Sigmoid colon (tissue), 7 donors: Measurements from ENCODE around the gene CCNB1IP1. TPM values are rescaled to one million over a fixed set of nuclear protein-coding genes. Genes with fewer than 3 reads are reported as not detected.

Source experiments
- DNase-seq: peaks from one replicate; pipeline ENCODE4 v3.0.0-alpha.2; 2019
- H3K27ac ChIP-seq, 4 donors: fragments of 200-600 bp; sonication (generic); one replicate each; pipeline ENCODE4 v1.5.1; 2016 to 2019; ENCODE audit warnings: mild to moderate bottlenecking in 1 of 4
- H3K27me3 ChIP-seq, 3 donors: fragments of 200-600 bp; sonication (generic); one replicate each; pipeline ENCODE4 v1.5.1; 2019; ENCODE audit warnings: mild to moderate bottlenecking in 1 of 3
- H3K36me3 ChIP-seq, 4 donors: fragments of 200-600 bp; sonication (generic); one replicate each; pipeline ENCODE4 v1.5.1; 2016 to 2019
- H3K4me1 ChIP-seq, 4 donors: fragments of 200-600 bp; sonication (generic); one replicate each; pipeline ENCODE4 v1.5.1; 2017 to 2019
- H3K4me3 ChIP-seq, 4 donors: fragments of 200-600 bp; sonication (generic); one replicate each; pipeline ENCODE4 v1.5.1; 2017 to 2019; ENCODE audit warnings: mild to moderate bottlenecking in 2 of 4, moderate library complexity in 1 of 4
- H3K9me3 ChIP-seq, 4 donors: fragments of 200-600 bp in 3 of 4; sonication (generic) in 3 of 4; one replicate each; pipeline versions ENCODE4 v1.5.1 to v1.6.1; 2013 to 2019
- CTCF ChIP-seq, 4 experiments: fragments of 450-650 bp in 3 of 4; fragments of 200-600 bp in 1 of 4; IDR thresholded peaks; one replicate each; pipeline ENCODE4 v1.5.1; 2016 to 2019; ENCODE audit warnings: antibody characterized with exemption in 4 of 4, mild to moderate bottlenecking in 3 of 4, moderate library complexity in 2 of 4
- EP300 ChIP-seq, 4 donors: sonication (generic); formaldehyde crosslinking; IDR thresholded peaks; one replicate each; pipeline ENCODE4 v1.6.1; 2017; ENCODE audit warnings: antibody characterized with exemption in 4 of 4
- POLR2A ChIP-seq, 2 donors: fragments of 450-650 bp; IDR thresholded peaks; one replicate each; pipeline ENCODE4 v1.6.1; 2016; ENCODE audit warnings: antibody characterized with exemption in 2 of 2, mild to moderate bottlenecking in 2 of 2, moderate library complexity in 2 of 2
- POLR2AphosphoS5 ChIP-seq, 4 donors: sonication (generic); formaldehyde crosslinking; IDR thresholded peaks; one replicate each; pipeline ENCODE4 v1.6.1; 2017; ENCODE audit warnings: antibody characterized with exemption in 4 of 4
- WGBS, 2 donors: extraction: QIAGEN DNeasy Blood & Tissue Kit; methylation state at CpG; one replicate each; pipeline ENCODE4 v1.1.7; 2013; 5-methylcytosine and 5-hydroxymethylcytosine counted together
- intact Hi-C: fragments of 100-400 bp; cut with DNase I; formaldehyde crosslinking; loops from one replicate; pipeline ENCODE4 v1.15.1; 2023
- polyA plus RNA-seq, 3 donors: library from polyadenylated mRNA; stranded (reverse); fragments of 200-250 nt; gene quantifications; one replicate each; pipeline ENCODE4 v1.2.3, GENCODE V29; 2013
- total RNA-seq, 4 donors: library from RNA; depleted of rRNA; stranded (reverse); fragments of >200 nt; gene quantifications; one replicate each; pipeline ENCODE4 v1.1.0, GENCODE V29; 2016
- donor health status: healthy with polysubstance abuse.
- donor health status: Bipolar disorder and iron deficiency.
- donor health status: healthy.

Gene CCNB1IP1, protein sequence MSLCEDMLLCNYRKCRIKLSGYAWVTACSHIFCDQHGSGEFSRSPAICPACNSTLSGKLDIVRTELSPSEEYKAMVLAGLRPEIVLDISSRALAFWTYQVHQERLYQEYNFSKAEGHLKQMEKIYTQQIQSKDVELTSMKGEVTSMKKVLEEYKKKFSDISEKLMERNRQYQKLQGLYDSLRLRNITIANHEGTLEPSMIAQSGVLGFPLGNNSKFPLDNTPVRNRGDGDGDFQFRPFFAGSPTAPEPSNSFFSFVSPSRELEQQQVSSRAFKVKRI
- 10 to 100 TPM; 43.2 to 55.8 (median 44.4) TPM for total RNA-seq
- polyA plus RNA-seq: 10 to 100 TPM; 31.2 to 54.1 (median 44.4) TPM

DNA sequence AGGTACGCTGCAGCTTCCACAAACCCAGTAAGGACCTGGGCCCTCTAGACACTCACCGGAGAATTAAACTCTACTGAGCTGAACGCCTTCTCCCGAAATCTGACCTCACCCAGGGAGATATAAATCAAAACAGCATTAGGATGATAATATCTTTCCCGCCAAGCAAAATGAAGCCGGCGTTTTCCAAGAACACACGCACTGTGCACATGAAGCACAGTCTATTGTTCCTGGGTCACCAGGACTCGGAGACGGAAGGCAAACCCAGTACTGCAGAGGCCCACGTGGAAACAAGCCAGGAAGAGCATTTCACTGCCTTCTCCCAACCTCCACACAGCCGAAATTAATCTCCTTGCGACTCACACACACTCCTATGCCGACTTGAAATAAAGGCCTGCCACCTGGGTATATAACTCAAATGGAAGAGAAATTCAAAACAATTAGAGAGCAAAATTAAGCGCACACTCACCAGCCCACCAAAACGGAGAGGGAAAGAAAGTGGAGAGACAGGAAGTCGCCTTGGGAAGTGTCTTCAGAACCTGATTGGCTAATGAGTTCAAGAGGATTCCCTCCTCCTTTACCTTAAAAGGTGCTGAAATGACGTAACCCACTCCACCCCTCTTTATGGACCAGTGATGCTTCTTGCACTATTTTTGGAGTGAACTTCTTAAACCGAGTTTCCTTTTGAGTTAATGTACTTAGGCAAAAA, at the start of gene CCNB1IP1:
TSS of gene CCNB1IP1 (minus strand) at position 492 of the 706 bp plus-strand sequence. CDS start 16,756 bp downstream, outside the sequence.
- Histone ChIP-seq H3K4me3 (peak within 1 kb of the TSS; percentile 56 to 59 (median 56)), H3K27me3 (no peaks in the 10 kb centered on the region), H3K36me3 (peaks cover 0 to 11% (median 0%) of the 10 kb centered on the region in 4 donors), H3K4me1 (peaks cover 0 to 30% (median 15%) of the 10 kb centered on the region in 4 donors), H3K9me3 (no peaks in the 10 kb centered on the region), H3K27ac (peak within 1 kb of the TSS; percentile 86 to 91 (median 90))
- intact Hi-C loops: loop anchor here (1.0 to 10.0 kb wide), 2 partner anchors 10 to 762 kb away; partner anchors contain the start of genes PARP2 and ZNF219
- 0 to 1% methylated on average over 19 of the region's 19 CpGs for WGBS, 2 donors
- DNase-seq: peak; percentile 86
- TF ChIP-seq CTCF (IDR thresholded peaks at IDR 0.05): no peak
- peak; percentile 46 to 69 for TF ChIP-seq POLR2A (IDR thresholded peaks at IDR 0.05)
- peak in 1 of 4 donors; percentile 15 for TF ChIP-seq EP300 (IDR thresholded peaks at IDR 0.05)
- peak; percentile 86 to 94 (median 90) for TF ChIP-seq POLR2AphosphoS5 (IDR thresholded peaks at IDR 0.05)

DNA sequence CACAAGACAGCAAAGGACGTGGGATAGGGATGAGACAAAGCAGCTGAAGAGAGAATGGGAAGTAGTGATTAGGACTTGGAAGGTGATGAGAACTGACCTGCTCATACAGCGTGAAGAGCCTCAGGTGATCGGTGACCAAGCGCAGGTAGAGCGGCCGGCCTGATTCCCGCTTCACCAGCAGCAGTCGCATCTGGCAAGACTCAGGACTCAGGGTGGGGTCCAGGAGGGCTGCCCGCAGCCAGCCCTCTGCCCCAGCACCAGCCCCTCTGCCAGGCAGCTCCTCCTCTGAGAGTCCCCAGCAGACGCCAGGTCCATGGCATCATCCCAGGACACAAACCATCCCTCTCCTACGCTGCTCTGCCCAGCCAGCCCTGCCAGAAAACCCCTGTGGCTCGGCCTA, 49.4 kb upstream of the CCNB1IP1 start:
- intact Hi-C loops: no loop called here
- no peaks in the 10 kb centered on the region for H3K27me3 ChIP-seq
- no peak overlapping the region for H3K27ac ChIP-seq
- TF ChIP-seq CTCF (IDR thresholded peaks at IDR 0.05) (no peak), POLR2AphosphoS5 (IDR thresholded peaks at IDR 0.05) (no peak), EP300 (IDR thresholded peaks at IDR 0.05) (no peak), POLR2A (IDR thresholded peaks at IDR 0.05) (no peak)
- no peaks in the 10 kb centered on the region for H3K9me3 ChIP-seq
- 95 to 97% methylated on average over 12 of the region's 12 CpGs for WGBS, 2 donors
- no peak overlapping the region for H3K4me3 ChIP-seq
- no peaks in the 10 kb centered on the region for H3K4me1 ChIP-seq
- H3K36me3 ChIP-seq: peaks cover 75 to 98% (median 95%) of the 10 kb centered on the region in 4 donors
- DNase-seq: no peak

- no peak for DNase-seq
- Histone ChIP-seq H3K9me3 (no peaks in the 10 kb centered on the region), H3K36me3 (peaks cover 78 to 100% (median 96%) of the 10 kb centered on the region in 4 donors), H3K27ac (no peak overlapping the region), H3K4me3 (no peak overlapping the region), H3K27me3 (no peaks in the 10 kb centered on the region), H3K4me1 (no peaks in the 10 kb centered on the region)
- WGBS, 2 donors: 87 to 88% methylated on average over 7 of the region's 7 CpGs
- intact Hi-C loops: no loop called here
- TF ChIP-seq POLR2A (IDR thresholded peaks at IDR 0.05) (no peak), EP300 (IDR thresholded peaks at IDR 0.05) (no peak), CTCF (IDR thresholded peaks at IDR 0.05) (no peak), POLR2AphosphoS5 (IDR thresholded peaks at IDR 0.05) (no peak)
These were observed 48.3 kb upstream of the CCNB1IP1 start for GRCh38 chr14:20381341-20381740.

GRCh38 chr14:20380681-20381080, 47.6 kb upstream of the CCNB1IP1 start:
- H3K27me3 ChIP-seq: no peaks in the 10 kb centered on the region
- peaks cover 77 to 100% (median 96%) of the 10 kb centered on the region in 4 donors for H3K36me3 ChIP-seq
- TF ChIP-seq POLR2A (IDR thresholded peaks at IDR 0.05) (no peak), EP300 (IDR thresholded peaks at IDR 0.05) (no peak), POLR2AphosphoS5 (IDR thresholded peaks at IDR 0.05) (no peak), CTCF (IDR thresholded peaks at IDR 0.05) (no peak)
- H3K27ac ChIP-seq: no peak overlapping the region
- no peak overlapping the region for H3K4me3 ChIP-seq
- intact Hi-C loops: no loop called here
- H3K9me3 ChIP-seq: no peaks in the 10 kb centered on the region
- 95 to 96% methylated on average over 6 of the region's 6 CpGs for WGBS, 2 donors
- no peak for DNase-seq
- H3K4me1 ChIP-seq: no peaks in the 10 kb centered on the region
